Activated T-cell treated with anti-CD3 and anti-CD28 coated beads, Interleukin-2, amount 50 U/mL, for 72 hours (primary cell): ENCODE results near the gene FGD3. TPM values are rescaled to one million over a fixed set of nuclear protein-coding genes. Genes with fewer than 3 reads are reported as not detected.
"Not testable (repeated sequence)": the region's sequence is repeated elsewhere in the genome, so short reads cannot be mapped to it uniquely, and the experiment has no call there.

ENCODE experiments used
- ATAC-seq, 2 donors: fragments of 150-1000 bp; cut with Tn5 transposase; replicated peaks in 1 of 2; 2 replicates each; pipeline ENCODE4 v1.10.0; 2021; ENCODE audit warnings: moderate library complexity in 2 of 2, mild to moderate bottlenecking in 1 of 2
- DNase-seq, 2 donors: peaks; one replicate each; pipeline ENCODE4 v3.0.0; 2021 to 2022; ENCODE audit warnings: mixed read lengths in 1 of 2
- H3K27ac Mint-ChIP-seq: one replicate; pipeline ENCODE4 v1.8.0; 2022; ENCODE audit warnings: mild to moderate bottlenecking, moderate library complexity, mixed read lengths
- H3K27me3 Mint-ChIP-seq: one replicate; pipeline ENCODE4 v1.8.0; 2022; ENCODE audit warnings: low read depth, mixed read lengths
- H3K36me3 Mint-ChIP-seq, 2 donors: one replicate each; pipeline ENCODE4 v1.8.0; 2022; ENCODE audit warnings: mixed read lengths in 2 of 2, mild to moderate bottlenecking in 1 of 2; ENCODE audit not compliant: insufficient read depth in 2 of 2
- H3K4me1 Mint-ChIP-seq: one replicate; pipeline ENCODE4 v1.8.0; 2022; ENCODE audit warnings: low read depth, mixed read lengths
- H3K4me3 Mint-ChIP-seq, 2 donors: one replicate each; pipeline ENCODE4 v1.8.0; 2022; ENCODE audit warnings: mild to moderate bottlenecking in 2 of 2, mixed read lengths in 2 of 2, moderate library complexity in 2 of 2
- H3K9me3 Mint-ChIP-seq, 2 donors: one replicate each; pipeline ENCODE4 v1.8.0; 2022; ENCODE audit warnings: mixed read lengths in 2 of 2
- total RNA-seq, 2 donors: library from RNA; stranded (reverse); gene quantifications; one replicate each; pipeline ENCODE4 v1.2.3, GENCODE V29; 2022

The FGD3 gene
- total RNA-seq, 2 donors from 2014 or later: 66.2 to 72.9 TPM

GRCh38 chr9:92988215-92988768 lies 41.0 kb downstream of the FGD3 start:
- H3K36me3 Mint-ChIP-seq: peaks cover 22 to 58% of the 10 kb centered on the region in 2 donors
- peaks cover 5 to 9% of the 10 kb centered on the region in 2 donors for H3K9me3 Mint-ChIP-seq
- ATAC-seq (peak; percentile 68 to 73), DNase-seq (peak in 1 of 2 donors; percentile 47)
- peaks cover 75% of the 10 kb centered on the region for H3K4me1 Mint-ChIP-seq
- no peaks in the 10 kb centered on the region for H3K27me3 Mint-ChIP-seq
- H3K4me3 Mint-ChIP-seq: peak overlapping the region; percentile 16 to 49
- peak overlapping the region; percentile 74 for H3K27ac Mint-ChIP-seq

- H3K4me3 Mint-ChIP-seq: peak overlapping the region; percentile 16 to 49
- DNase-seq: no peak
- H3K27ac Mint-ChIP-seq: peak overlapping the region; percentile 74
- peak; percentile 38 to 53 for ATAC-seq
- no peaks in the 10 kb centered on the region for H3K27me3 Mint-ChIP-seq
- H3K9me3 Mint-ChIP-seq: peaks cover 2 to 4% of the 10 kb centered on the region in 2 donors
- peaks cover 75% of the 10 kb centered on the region for H3K4me1 Mint-ChIP-seq
- H3K36me3 Mint-ChIP-seq: peaks cover 18 to 57% of the 10 kb centered on the region in 2 donors
Measured at GRCh38 chr9:92989561-92989960, 42.2 kb downstream of the FGD3 start.

- Mint-ChIP-seq H3K27ac (peak overlapping the region; percentile 74), H3K4me3 (peak overlapping the region in 1 of 2 donors; percentile 29), H3K9me3 (peaks cover 2 to 4% of the 10 kb centered on the region in 2 donors), H3K4me1 (peaks cover 78% of the 10 kb centered on the region), H3K27me3 (no peaks in the 10 kb centered on the region), H3K36me3 (peaks cover 21 to 56% of the 10 kb centered on the region in 2 donors)
- DNase-seq: no peak
- ATAC-seq: no peak
Measured at GRCh38 chr9:92990461-92990860, 43.1 kb downstream of the FGD3 start.

- H3K4me1 Mint-ChIP-seq: peaks cover 70% of the 10 kb centered on the region
- peaks cover 2 to 7% of the 10 kb centered on the region in 2 donors for H3K9me3 Mint-ChIP-seq
- no peaks in the 10 kb centered on the region for H3K27me3 Mint-ChIP-seq
- H3K4me3 Mint-ChIP-seq: no peak overlapping the region
- H3K27ac Mint-ChIP-seq: peak overlapping the region; percentile 95
- no peak for DNase-seq
- H3K36me3 Mint-ChIP-seq: peaks cover 21 to 55% of the 10 kb centered on the region in 2 donors
- no peak for ATAC-seq
Measured at GRCh38 chr9:92992549-92992948, 45.2 kb downstream of the FGD3 start.

GRCh38 chr9:92998871-92999270 lies 51.5 kb downstream of the FGD3 start:
- H3K27me3 Mint-ChIP-seq, H3K9me3 Mint-ChIP-seq, H3K27ac Mint-ChIP-seq, DNase-seq, H3K4me3 Mint-ChIP-seq, ATAC-seq: not testable (repeated sequence)
- H3K4me1 Mint-ChIP-seq: peaks cover 57% of the 10 kb centered on the region
- peaks cover 32 to 65% of the 10 kb centered on the region in 2 donors for H3K36me3 Mint-ChIP-seq

GRCh38 chr9:93001031-93001430 lies 53.7 kb downstream of the FGD3 start:
- Mint-ChIP-seq H3K4me1 (peaks cover 56% of the 10 kb centered on the region), H3K27ac (peak overlapping the region; percentile 98), H3K27me3 (no peaks in the 10 kb centered on the region), H3K4me3 (peak overlapping the region; percentile 2 to 86), H3K36me3 (peaks cover 24 to 53% of the 10 kb centered on the region in 2 donors), H3K9me3 (peaks cover 1 to 7% of the 10 kb centered on the region in 2 donors)
- no peak for ATAC-seq
- DNase-seq: no peak

- peaks cover 48% of the 10 kb centered on the region for H3K4me1 Mint-ChIP-seq
- H3K4me3 Mint-ChIP-seq: no peak overlapping the region
- DNase-seq (no peak), ATAC-seq (no peak)
- H3K27ac Mint-ChIP-seq: peak overlapping the region; percentile 17
- H3K27me3 Mint-ChIP-seq: no peaks in the 10 kb centered on the region
- peaks cover 1 to 4% of the 10 kb centered on the region in 2 donors for H3K9me3 Mint-ChIP-seq
- peaks cover 21 to 52% of the 10 kb centered on the region in 2 donors for H3K36me3 Mint-ChIP-seq
Measured at GRCh38 chr9:93002700-93003099, 55.4 kb downstream of the FGD3 start.

- H3K4me1 Mint-ChIP-seq: peaks cover 53% of the 10 kb centered on the region
- DNase-seq (peak; percentile 69 to 76), ATAC-seq (peak; percentile 84 to 91)
- peaks cover 0 to 4% of the 10 kb centered on the region in 2 donors for H3K9me3 Mint-ChIP-seq
- peak overlapping the region in 1 of 2 donors; percentile 12 for H3K4me3 Mint-ChIP-seq
- H3K27ac Mint-ChIP-seq: peak overlapping the region; percentile 89
- peaks cover 16 to 50% of the 10 kb centered on the region in 2 donors for H3K36me3 Mint-ChIP-seq
- H3K27me3 Mint-ChIP-seq: no peaks in the 10 kb centered on the region
Measured at GRCh38 chr9:93003552-93004407, 56.5 kb downstream of the FGD3 start.

GRCh38 chr9:93004561-93004960 lies 57.2 kb downstream of the FGD3 start:
- ATAC-seq (no peak), DNase-seq (no peak)
- Mint-ChIP-seq H3K4me3 (no peak overlapping the region), H3K27me3 (no peaks in the 10 kb centered on the region), H3K36me3 (peaks cover 14 to 50% of the 10 kb centered on the region in 2 donors), H3K9me3 (peaks cover 0 to 4% of the 10 kb centered on the region in 2 donors), H3K4me1 (peaks cover 58% of the 10 kb centered on the region), H3K27ac (no peak overlapping the region)

- Mint-ChIP-seq H3K4me3 (no peak overlapping the region), H3K36me3 (peaks cover 13 to 39% of the 10 kb centered on the region in 2 donors), H3K4me1 (peaks cover 46% of the 10 kb centered on the region), H3K27ac (no peak overlapping the region), H3K9me3 (peaks cover 0 to 2% of the 10 kb centered on the region in 2 donors), H3K27me3 (no peaks in the 10 kb centered on the region)
- no peak for DNase-seq
- no peak for ATAC-seq
Measured at GRCh38 chr9:93005876-93006275, 58.6 kb downstream of the FGD3 start.

- H3K36me3 Mint-ChIP-seq: peaks cover 11 to 35% of the 10 kb centered on the region in 2 donors
Measured at GRCh38 chr9:93007529-93008058, 60.3 kb downstream of the FGD3 start.

GRCh38 chr9:93008457-93008856 lies 61.1 kb downstream of the FGD3 start:
- no peak for ATAC-seq
- no peak for DNase-seq
- Mint-ChIP-seq H3K27me3 (no peaks in the 10 kb centered on the region), H3K9me3 (no peaks in the 10 kb centered on the region), H3K4me3 (no peak overlapping the region), H3K27ac (no peak overlapping the region), H3K36me3 (peaks cover 11 to 33% of the 10 kb centered on the region in 2 donors), H3K4me1 (peaks cover 22% of the 10 kb centered on the region)

More at GRCh38 chr9:93007529-93008058, 60.3 kb downstream of the FGD3 start:
- Mint-ChIP-seq H3K27me3 (no peaks in the 10 kb centered on the region), H3K9me3 (no peaks in the 10 kb centered on the region), H3K4me1 (peaks cover 31% of the 10 kb centered on the region), H3K27ac (no peak overlapping the region), H3K4me3 (no peak overlapping the region)
- DNase-seq: no peak
- no peak for ATAC-seq
